HTR-8/SVneo (cell line): Measurements from ENCODE around the gene PBX3.

Experiments used
- DNase-seq: peaks from one replicate; pipeline ENCODE4 v3.0.0; 2011; ENCODE audit warnings: low spot score, mixed read lengths; ENCODE audit not compliant: insufficient read length
- FAIRE-seq: peaks from 2 replicates; lab custom pipeline; 2011; peaks lifted over from hg19 to GRCh38; lab: Jason Lieb, UNC

PBX3 gene

GRCh38 chr9:125966466-125966865, 219.3 kb downstream of the PBX3 start:
- FAIRE-seq, result no peak
- DNase-seq, result no peak

GRCh38 chr9:125966959-125967711, 220.0 kb downstream of the PBX3 start:
- DNase-seq (no peak), FAIRE-seq (no peak)

- FAIRE-seq, result no peak
- no peak for DNase-seq
Measured at GRCh38 chr9:125968714-125969374, 221.7 kb downstream of the PBX3 start.

- FAIRE-seq (no peak), DNase-seq (no peak)
Measured at GRCh38 chr9:125969462-125969861, 222.3 kb downstream of the PBX3 start.

GRCh38 chr9:125969868-125970267, 222.7 kb downstream of the PBX3 start:
- DNase-seq (no peak), FAIRE-seq (no peak)

GRCh38 chr9:125970340-125970739, 223.2 kb downstream of the PBX3 start:
- FAIRE-seq (no peak), DNase-seq (no peak)

- FAIRE-seq, result no peak
Measured at GRCh38 chr9:125971050-125971449, 223.9 kb downstream of the PBX3 start.

GRCh38 chr9:125972012-125972729, 225.0 kb downstream of the PBX3 start:
- DNase-seq (no peak), FAIRE-seq (no peak)

More at GRCh38 chr9:125971050-125971449, 223.9 kb downstream of the PBX3 start:
- no peak for DNase-seq

- DNase-seq, result no peak
- FAIRE-seq, result no peak
Measured at GRCh38 chr9:125973547-125973946, 226.4 kb downstream of the PBX3 start.

- FAIRE-seq (no peak), DNase-seq (no peak)
Measured at GRCh38 chr9:125974705-125975104, 227.5 kb downstream of the PBX3 start.

- FAIRE-seq (no peak), DNase-seq (no peak)
Measured at GRCh38 chr9:125977223-125977622, 230.1 kb downstream of the PBX3 start.

GRCh38 chr9:125979383-125979782, 232.2 kb downstream of the PBX3 start:
- no peak for DNase-seq
- FAIRE-seq, result no peak

- DNase-seq (no peak), FAIRE-seq (no peak)
Measured at GRCh38 chr9:125982798-125983406, 235.7 kb downstream of the PBX3 start.

- FAIRE-seq, result no peak
Measured at GRCh38 chr9:125983681-125984080, 236.5 kb downstream of the PBX3 start.

GRCh38 chr9:125984461-125984860, 237.3 kb downstream of the PBX3 start:
- FAIRE-seq, result no peak
- DNase-seq, result no peak

More at GRCh38 chr9:125983681-125984080, 236.5 kb downstream of the PBX3 start:
- DNase-seq, result no peak

GRCh38 chr9:125985142-125985997, 238.2 kb downstream of the PBX3 start:
- no peak for DNase-seq
- peak; percentile 90 for FAIRE-seq

- FAIRE-seq (no peak), DNase-seq (no peak)
Measured at GRCh38 chr9:125985998-125986655, 239.0 kb downstream of the PBX3 start.

GRCh38 chr9:125986966-125987365, 239.8 kb downstream of the PBX3 start:
- DNase-seq, result no peak
- FAIRE-seq, result no peak

GRCh38 chr9:125987420-125987819, 240.2 kb downstream of the PBX3 start:
- FAIRE-seq (no peak), DNase-seq (no peak)
